ENCODE data around the gene DPEP3.

Gene DPEP3, protein sequence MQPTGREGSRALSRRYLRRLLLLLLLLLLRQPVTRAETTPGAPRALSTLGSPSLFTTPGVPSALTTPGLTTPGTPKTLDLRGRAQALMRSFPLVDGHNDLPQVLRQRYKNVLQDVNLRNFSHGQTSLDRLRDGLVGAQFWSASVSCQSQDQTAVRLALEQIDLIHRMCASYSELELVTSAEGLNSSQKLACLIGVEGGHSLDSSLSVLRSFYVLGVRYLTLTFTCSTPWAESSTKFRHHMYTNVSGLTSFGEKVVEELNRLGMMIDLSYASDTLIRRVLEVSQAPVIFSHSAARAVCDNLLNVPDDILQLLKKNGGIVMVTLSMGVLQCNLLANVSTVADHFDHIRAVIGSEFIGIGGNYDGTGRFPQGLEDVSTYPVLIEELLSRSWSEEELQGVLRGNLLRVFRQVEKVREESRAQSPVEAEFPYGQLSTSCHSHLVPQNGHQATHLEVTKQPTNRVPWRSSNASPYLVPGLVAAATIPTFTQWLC

DNA sequence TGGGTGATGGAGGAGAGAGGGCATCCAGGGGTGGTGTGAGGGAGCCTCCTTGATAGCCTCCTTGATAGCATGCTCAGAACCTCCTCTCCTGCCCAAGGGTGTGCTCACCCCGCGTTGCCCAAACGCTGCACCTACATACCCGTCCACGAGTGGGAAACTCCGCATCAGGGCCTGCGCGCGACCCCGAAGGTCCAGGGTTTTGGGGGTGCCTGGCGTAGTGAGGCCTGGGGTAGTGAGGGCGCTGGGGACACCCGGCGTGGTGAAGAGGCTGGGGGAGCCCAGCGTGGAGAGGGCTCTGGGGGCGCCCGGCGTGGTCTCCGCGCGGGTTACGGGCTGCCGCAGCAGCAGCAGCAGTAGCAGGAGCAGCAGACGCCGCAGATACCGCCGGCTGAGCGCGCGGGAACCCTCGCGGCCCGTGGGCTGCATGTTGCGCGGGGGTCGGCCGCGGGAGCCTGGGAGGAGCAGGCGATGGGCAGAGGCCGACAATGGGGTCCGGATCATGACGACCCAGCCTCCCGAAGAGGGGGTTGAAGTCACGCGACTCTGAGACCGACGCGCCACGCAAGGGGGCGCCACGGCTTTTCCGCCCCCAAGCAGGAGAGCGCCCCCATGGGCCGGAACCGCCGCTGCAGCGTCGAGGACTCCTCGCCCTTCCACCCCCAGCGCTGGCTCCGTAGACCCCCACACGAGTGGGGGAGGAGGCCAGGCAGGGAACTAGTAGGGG, at the start of gene DPEP3:
TSS of gene DPEP3 (minus strand) at position 545 of the 724 bp plus-strand sequence. CDS start at position 426, 119 bp downstream.
- H3K4me3 ChIP-seq (ENCODE audit: low read depth, low read length): no peak within 1 kb of the TSS
- TF ChIP-seq, protein P1, sequence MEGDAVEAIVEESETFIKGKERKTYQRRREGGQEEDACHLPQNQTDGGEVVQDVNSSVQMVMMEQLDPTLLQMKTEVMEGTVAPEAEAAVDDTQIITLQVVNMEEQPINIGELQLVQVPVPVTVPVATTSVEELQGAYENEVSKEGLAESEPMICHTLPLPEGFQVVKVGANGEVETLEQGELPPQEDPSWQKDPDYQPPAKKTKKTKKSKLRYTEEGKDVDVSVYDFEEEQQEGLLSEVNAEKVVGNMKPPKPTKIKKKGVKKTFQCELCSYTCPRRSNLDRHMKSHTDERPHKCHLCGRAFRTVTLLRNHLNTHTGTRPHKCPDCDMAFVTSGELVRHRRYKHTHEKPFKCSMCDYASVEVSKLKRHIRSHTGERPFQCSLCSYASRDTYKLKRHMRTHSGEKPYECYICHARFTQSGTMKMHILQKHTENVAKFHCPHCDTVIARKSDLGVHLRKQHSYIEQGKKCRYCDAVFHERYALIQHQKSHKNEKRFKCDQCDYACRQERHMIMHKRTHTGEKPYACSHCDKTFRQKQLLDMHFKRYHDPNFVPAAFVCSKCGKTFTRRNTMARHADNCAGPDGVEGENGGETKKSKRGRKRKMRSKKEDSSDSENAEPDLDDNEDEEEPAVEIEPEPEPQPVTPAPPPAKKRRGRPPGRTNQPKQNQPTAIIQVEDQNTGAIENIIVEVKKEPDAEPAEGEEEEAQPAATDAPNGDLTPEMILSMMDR (IDR thresholded peaks at IDR 0.05; ENCODE audit: control insufficient read depth, extremely low read depth, insufficient read depth): no peak
- DNase-seq (ENCODE audit: low read depth): no peak

DNA sequence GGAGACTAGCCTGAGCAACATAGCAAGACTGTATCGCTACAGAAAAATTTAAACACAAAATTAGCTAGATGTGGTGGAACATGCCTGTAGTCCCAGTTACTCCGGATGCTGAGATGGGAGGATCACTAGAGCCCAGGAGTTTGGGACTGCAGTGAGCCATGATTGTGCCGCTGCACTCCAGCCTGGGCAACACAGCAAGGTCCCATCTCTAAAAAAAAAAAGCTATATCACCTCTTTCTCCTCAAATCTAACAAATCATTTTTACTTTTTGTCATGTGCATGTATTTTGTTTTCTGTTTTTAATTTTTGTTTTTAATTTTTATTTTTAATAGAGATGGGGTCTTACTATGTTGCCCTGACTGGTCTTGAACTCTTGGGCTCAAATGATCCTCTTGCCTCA, 48.7 kb upstream of the DPEP3 start:
- no peak for DNase-seq (ENCODE audit: low read depth)
- TF ChIP-seq, protein P1 (IDR thresholded peaks at IDR 0.05; ENCODE audit: control insufficient read depth, extremely low read depth, insufficient read depth): no peak
- no peak overlapping the region for H3K4me3 ChIP-seq (ENCODE audit: low read depth, low read length)

DNA sequence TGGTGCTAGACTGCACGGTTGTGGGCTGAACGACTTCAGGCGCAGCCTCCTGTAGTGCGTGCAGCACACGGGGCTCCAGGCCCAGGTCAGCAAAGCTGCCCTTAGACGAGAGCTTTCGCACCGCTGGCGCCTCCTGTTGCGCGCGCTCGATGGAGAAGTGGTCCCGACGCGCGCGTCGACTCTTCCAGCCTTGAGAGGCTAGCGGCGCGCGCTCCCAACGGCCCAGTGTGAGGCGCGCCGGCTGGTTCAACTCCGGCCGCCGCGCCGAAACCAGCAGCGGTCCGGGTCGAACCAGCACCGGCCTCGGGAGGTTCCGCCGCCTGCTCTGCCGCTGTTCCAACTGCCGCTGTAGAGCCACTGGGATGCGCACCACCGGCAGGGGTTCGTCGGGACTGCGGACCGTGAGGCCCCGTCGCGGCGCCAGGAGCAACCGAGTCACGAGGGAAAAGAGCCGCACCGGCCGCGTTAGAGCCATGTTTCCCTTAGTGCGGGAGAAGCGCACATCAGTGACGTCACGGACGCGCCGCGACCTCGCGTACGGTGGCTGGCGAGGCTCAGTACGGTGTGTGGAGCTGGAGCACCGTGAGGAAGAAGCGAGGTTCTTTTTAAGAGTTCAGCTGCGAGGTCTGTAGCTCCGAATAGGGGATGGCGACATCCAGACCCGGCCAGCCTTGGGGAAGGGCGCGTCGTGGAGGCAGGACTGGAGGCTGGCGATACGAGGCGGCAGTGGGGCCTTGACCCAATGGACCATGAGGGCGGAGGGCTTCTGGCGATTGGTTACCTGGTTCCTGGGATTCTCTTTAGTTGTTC, 42.6 kb upstream of the DPEP3 start, which contains the start of the genes DDX28 and DUS2:
TSS of gene DDX28 (minus strand) at position 505 of the 810 bp plus-strand sequence. CDS start at position 475, 30 bp downstream.
TSS of gene DUS2 (plus strand) at position 557 of the 810 bp plus-strand sequence. CDS start 14,740 bp downstream, outside the sequence.
- H3K4me3 ChIP-seq (ENCODE audit: low read depth, low read length): peak within 1 kb of the TSS; percentile 89
- TF ChIP-seq, protein P1 (IDR thresholded peaks at IDR 0.05; ENCODE audit: control insufficient read depth, extremely low read depth, insufficient read depth): no peak
- DNase-seq (ENCODE audit: low read depth): peak; percentile 78

DNA sequence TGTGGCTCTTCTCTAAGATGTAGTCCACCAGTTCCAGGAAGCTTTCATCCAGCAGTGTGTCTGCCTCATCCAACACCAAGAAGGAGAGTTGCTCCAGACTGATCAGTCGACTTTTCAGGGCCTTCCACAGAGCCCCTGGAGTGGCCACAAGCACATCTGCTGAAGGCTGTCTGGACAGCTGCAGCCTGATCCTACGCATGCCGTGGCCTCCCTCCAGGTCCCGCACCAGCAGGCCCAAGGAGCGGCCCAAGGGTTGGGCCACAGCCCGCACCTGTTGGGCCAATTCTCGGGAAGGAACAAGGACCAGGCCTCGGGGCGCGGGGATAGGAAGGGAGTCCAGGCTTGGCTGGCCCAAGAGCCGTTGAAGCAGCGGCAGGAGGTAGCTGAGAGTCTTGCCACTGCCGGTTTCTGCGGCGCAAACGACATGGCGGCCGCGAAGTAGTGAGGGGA, 42.0 kb upstream of the DPEP3 start:
- no peak for DNase-seq (ENCODE audit: low read depth)
- peak overlapping the region; percentile 89 for H3K4me3 ChIP-seq (ENCODE audit: low read depth, low read length)
- TF ChIP-seq, protein P1 (IDR thresholded peaks at IDR 0.05; ENCODE audit: control insufficient read depth, extremely low read depth, insufficient read depth): no peak

GRCh38 chr16:68021490-68021889, 41.2 kb upstream of the DPEP3 start:
- TF ChIP-seq, protein P1 (IDR thresholded peaks at IDR 0.05; ENCODE audit: control insufficient read depth, extremely low read depth, insufficient read depth): no peak
- H3K4me3 ChIP-seq (ENCODE audit: low read depth, low read length): peak overlapping the region; percentile 89
- DNase-seq (ENCODE audit: low read depth): no peak

- no peak for DNase-seq (ENCODE audit: low read depth)
- TF ChIP-seq, protein P1 (IDR thresholded peaks at IDR 0.05; ENCODE audit: control insufficient read depth, extremely low read depth, insufficient read depth): no peak
- no peak overlapping the region for H3K4me3 ChIP-seq (ENCODE audit: low read depth, low read length)
These were observed 38.9 kb upstream of the DPEP3 start for GRCh38 chr16:68019167-68019680.
